ENCODE data around the gene PPFIA4.

The PPFIA4 gene

GRCh38 chr1:203104789-203105390 is 78.6 kb downstream of the PPFIA4 start:
- no peak for DNase-seq

GRCh38 chr1:203112475-203112874 is 86.2 kb downstream of the PPFIA4 start:
- peak; percentile 59 for DNase-seq

- DNase-seq, result no peak
Observed at GRCh38 chr1:203113308-203113707, 87.0 kb downstream of the PPFIA4 start.

- DNase-seq, result no peak
Observed at GRCh38 chr1:203114202-203114601, 87.9 kb downstream of the PPFIA4 start.

- DNase-seq, result peak; percentile 75
Observed at GRCh38 chr1:203116091-203116820, 90.0 kb downstream of the PPFIA4 start.

GRCh38 chr1:203117611-203118575 is 91.6 kb downstream of the PPFIA4 start:
- DNase-seq, result peak; percentile 93

- DNase-seq, result peak; percentile 49
Observed at GRCh38 chr1:203120325-203121153, 94.2 kb downstream of the PPFIA4 start.

GRCh38 chr1:203121186-203122015 is 95.1 kb downstream of the PPFIA4 start:
- DNase-seq, result no peak

GRCh38 chr1:203122159-203122558 is 95.9 kb downstream of the PPFIA4 start:
- DNase-seq, result no peak

GRCh38 chr1:203124011-203124410 is 97.7 kb downstream of the PPFIA4 start:
- DNase-seq, result no peak

GRCh38 chr1:203124546-203125317 is 98.4 kb downstream of the PPFIA4 start:
- no peak for DNase-seq

- DNase-seq, result peak; percentile 63
Observed at GRCh38 chr1:203126151-203126865, 100.0 kb downstream of the PPFIA4 start.

GRCh38 chr1:203126866-203127665 is 100.8 kb downstream of the PPFIA4 start:
- peak; percentile 40 for DNase-seq

- peak; percentile 80 for DNase-seq
Observed at GRCh38 chr1:203127666-203128430, 101.6 kb downstream of the PPFIA4 start, which contains the start of gene ADORA1. ADORA1 (plus strand) TSS chr1:203127726; CDS start chr1:203128842, 1,116 bp downstream.

- DNase-seq, result no peak
Observed at GRCh38 chr1:203128431-203128715, 102.1 kb downstream of the PPFIA4 start.
